GM20000 (cell line): ENCODE measurements around the gene EFNB2.

Source experiments
- DNase-seq: peaks from one replicate; pipeline ENCODE4 v3.0.0; 2012; ENCODE audit warnings: low spot score
- CTCF ChIP-seq: IDR thresholded peaks from 2 replicates; pipeline ENCODE4 v1.5.1; 2012; ENCODE audit warnings: mild to moderate bottlenecking, control low read depth; ENCODE audit errors: extremely low read depth, missing control alignments

EFNB2 gene

DNA sequence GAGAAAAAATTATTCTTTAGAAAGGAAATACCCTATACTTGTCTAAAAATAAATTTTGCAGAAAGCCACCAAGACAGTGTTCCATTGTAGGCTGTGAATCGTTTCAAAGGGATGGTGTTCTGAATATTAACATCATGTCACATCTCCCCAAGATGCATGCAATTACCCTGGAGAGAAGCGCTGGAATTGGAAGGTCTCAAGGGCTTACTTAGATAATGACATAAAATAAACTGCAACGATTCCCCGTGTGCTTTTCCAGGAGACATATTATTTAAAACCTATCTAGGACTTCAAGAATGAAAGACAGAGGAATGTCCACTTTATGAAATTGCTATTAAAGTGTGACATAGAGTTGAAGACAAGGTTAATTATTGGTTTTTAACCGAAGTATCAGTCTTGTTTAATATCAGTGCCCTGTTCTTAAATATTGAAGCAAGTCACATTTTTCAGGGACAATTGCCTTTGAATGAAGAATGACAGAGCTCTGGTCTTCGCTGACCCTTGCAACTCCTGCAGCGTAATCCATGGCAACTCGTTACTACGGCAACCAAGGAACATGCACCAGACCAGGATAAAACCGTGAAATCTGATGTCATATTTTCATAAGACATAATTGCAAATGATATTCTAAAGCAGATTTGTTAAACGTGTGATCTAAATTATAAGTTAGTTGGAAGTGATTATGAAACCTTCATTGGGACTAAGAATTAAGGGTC is 91.7 kb downstream of the EFNB2 start:
- TF ChIP-seq CTCF: no peak
- no peak for DNase-seq

DNA sequence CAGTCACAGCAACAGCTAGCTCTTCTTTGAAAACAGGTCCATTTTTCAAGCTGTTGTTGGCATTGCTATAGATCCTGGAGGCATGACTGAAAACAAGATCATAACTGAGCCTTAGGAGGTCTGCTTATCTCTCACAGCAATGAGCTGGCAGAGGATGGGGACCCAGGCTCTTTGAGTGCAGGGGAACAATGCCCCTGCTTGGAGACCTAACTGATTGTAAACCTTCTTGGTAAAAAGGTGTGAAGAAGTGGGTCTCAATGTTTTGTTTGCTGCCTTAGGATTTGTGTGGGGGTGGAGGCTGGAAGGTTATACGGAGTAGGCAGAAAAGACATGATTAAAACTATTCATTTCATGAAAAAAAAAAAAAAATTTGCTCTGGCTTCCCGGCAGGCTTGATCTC is 94.6 kb downstream of the EFNB2 start:
- TF ChIP-seq CTCF: no peak
- no peak for DNase-seq
